Body of pancreas (tissue), 4 donors: ENCODE measurements around the gene RHOBTB3. TPM values are rescaled to one million over a fixed set of nuclear protein-coding genes. Genes with fewer than 3 reads are reported as not detected.
"Not testable (repeated sequence)": the region's sequence is repeated elsewhere in the genome, so short reads cannot be mapped to it uniquely, and the experiment has no call there.

Source experiments
- ATAC-seq: fragments of 150-250 bp; one replicate; pipeline ENCODE4 v1.9.1; 2016
- DNase-seq, 4 donors: peaks; one replicate each; pipeline ENCODE4 v3.0.0-alpha.2; 2019
- H3K27ac ChIP-seq, 4 donors: fragments of 200-600 bp; sonication (generic); 1 replicate in 3 of 4; 2 replicates in 1 of 4; pipeline versions ENCODE4 v1.5.1 to v1.6.1; 2016 to 2019; ENCODE audit warnings: mild to moderate bottlenecking in 1 of 4, mixed read lengths in 1 of 4, moderate library complexity in 1 of 4
- H3K27me3 ChIP-seq, 2 donors: fragments of 200-600 bp; sonication (generic); one replicate each; pipeline ENCODE4 v1.6.0; 2016; ENCODE audit warnings: mild to moderate bottlenecking in 1 of 2
- H3K36me3 ChIP-seq, 2 donors: fragments of 200-600 bp; sonication (generic); replicated peaks in 1 of 2; 2 replicates each; pipeline ENCODE4 v1.5.1; 2016; ENCODE audit warnings: low read depth in 2 of 2; ENCODE audit not compliant: insufficient read depth in 1 of 2
- H3K4me1 ChIP-seq: fragments of 200-600 bp; sonication (generic); one replicate; pipeline ENCODE4 v1.6.0; 2016
- H3K4me3 ChIP-seq, 2 donors: fragments of 200-600 bp; sonication (generic); 1 replicate in 1 of 2; 2 replicates in 1 of 2; pipeline ENCODE4 v1.5.1; 2016 to 2019
- H3K9me3 ChIP-seq, 3 donors: fragments of 200-600 bp; sonication (generic); 1 replicate in 2 of 3; 2 replicates in 1 of 3; pipeline ENCODE4 v1.5.1; 2016
- POLR2A ChIP-seq, 3 donors: fragments of 450-650 bp; IDR thresholded peaks; one replicate each; pipeline ENCODE4 v1.6.1; 2016; ENCODE audit warnings: antibody characterized with exemption in 3 of 3, mild to moderate bottlenecking in 2 of 3
- WGBS, 2 donors: methylation state at CpG; one replicate each; pipeline ENCODE4 v1.1.5; 2017; 5-methylcytosine and 5-hydroxymethylcytosine counted together
- intact Hi-C: fragments of 100-400 bp; cut with DNase I; formaldehyde crosslinking; loops from one replicate; pipeline ENCODE4 v1.15.1; 2023
- total RNA-seq, 2 donors: library from RNA; depleted of rRNA; stranded (reverse); fragments of >200 nt; gene quantifications; one replicate each; pipeline ENCODE4 v1.1.0, GENCODE V29; 2016
- TF ChIP-seq, protein P1 (sequence below), 7 experiments: fragments of 450-650 bp in 4 of 7; fragments of 200-600 bp in 3 of 7; sonication (generic) in 3 of 7; IDR thresholded peaks; one replicate each; pipeline ENCODE4 v1.5.1; 2016 to 2019; ENCODE audit warnings: antibody characterized with exemption in 7 of 7

Gene RHOBTB3
- total RNA-seq, 2 donors from 2014 or later, result 153 to 196 TPM

DNA sequence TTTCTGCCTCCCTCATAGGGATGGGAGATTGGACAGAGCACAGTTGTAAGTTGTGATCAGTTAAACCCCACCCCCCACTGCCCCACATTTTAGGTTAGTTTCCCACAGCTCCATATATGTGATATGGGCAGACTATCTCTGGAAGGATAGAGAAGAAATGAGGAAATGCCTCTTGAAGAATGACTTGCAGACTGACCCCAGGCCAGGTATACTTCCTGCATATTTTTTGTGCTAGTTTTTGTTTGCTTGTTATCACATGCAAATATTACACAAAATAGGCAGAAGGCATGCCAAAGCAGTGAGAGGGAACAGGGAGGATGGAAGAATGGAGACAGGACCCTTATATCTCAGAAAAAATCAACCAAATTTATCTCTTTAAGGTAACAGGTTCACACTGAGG lies 101.5 kb downstream of the RHOBTB3 start:
- ATAC-seq (no peak), DNase-seq (no peak)
- Histone ChIP-seq H3K27me3 (no peaks in the 10 kb centered on the region), H3K36me3 (no peaks in the 10 kb centered on the region), H3K4me3 (no peak overlapping the region), H3K4me1 (peaks cover 35% of the 10 kb centered on the region), H3K9me3 (no peaks in the 10 kb centered on the region), H3K27ac (no peak overlapping the region)
- intact Hi-C loops, result loop anchor here (10.0 kb wide), 1 partner anchor 178 kb away; no protein-coding TSS in a partner anchor
- TF ChIP-seq POLR2A (IDR thresholded peaks at IDR 0.05), result no peak
- TF ChIP-seq, protein P1, sequence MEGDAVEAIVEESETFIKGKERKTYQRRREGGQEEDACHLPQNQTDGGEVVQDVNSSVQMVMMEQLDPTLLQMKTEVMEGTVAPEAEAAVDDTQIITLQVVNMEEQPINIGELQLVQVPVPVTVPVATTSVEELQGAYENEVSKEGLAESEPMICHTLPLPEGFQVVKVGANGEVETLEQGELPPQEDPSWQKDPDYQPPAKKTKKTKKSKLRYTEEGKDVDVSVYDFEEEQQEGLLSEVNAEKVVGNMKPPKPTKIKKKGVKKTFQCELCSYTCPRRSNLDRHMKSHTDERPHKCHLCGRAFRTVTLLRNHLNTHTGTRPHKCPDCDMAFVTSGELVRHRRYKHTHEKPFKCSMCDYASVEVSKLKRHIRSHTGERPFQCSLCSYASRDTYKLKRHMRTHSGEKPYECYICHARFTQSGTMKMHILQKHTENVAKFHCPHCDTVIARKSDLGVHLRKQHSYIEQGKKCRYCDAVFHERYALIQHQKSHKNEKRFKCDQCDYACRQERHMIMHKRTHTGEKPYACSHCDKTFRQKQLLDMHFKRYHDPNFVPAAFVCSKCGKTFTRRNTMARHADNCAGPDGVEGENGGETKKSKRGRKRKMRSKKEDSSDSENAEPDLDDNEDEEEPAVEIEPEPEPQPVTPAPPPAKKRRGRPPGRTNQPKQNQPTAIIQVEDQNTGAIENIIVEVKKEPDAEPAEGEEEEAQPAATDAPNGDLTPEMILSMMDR (IDR thresholded peaks at IDR 0.05), result no peak

DNA sequence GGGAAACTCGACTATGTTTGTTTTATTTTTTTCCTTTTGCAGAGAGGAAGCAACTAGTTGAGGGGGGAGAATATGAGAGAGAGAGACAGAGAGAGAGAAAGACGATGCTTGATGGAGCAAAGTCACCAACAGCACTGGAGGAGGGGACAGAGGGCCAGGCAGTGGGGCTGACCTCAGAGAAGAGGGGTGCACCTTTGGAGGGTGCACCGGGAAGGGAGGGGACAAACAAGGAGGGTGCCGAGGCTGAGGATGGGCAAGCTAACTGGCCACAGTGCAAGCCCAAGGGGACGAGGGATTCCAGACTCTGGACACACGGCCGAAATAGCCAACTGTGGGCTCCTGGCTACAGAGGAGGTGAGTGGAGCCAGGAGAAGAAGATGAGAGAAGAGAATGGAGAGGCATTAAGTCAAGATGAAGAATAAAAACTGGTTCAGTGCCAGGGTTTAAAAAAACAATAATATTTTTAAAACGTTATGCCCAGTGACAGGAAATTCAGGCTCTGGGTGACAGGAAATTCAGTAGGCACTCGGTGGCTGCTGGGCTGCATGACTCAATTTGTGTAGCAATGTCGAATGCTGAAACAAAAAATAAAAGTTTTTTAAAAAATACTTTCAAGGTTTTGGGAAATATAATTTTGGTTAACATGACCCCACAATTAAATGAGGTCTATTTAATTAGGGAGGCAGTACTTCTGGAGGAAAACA lies 104.7 kb downstream of the RHOBTB3 start:
- no peaks in the 10 kb centered on the region for H3K27me3 ChIP-seq
- H3K9me3 ChIP-seq, result no peaks in the 10 kb centered on the region
- H3K36me3 ChIP-seq, result no peaks in the 10 kb centered on the region
- peak overlapping the region; percentile 4 to 97 (median 92) for H3K27ac ChIP-seq
- TF ChIP-seq, protein P1 (IDR thresholded peaks at IDR 0.05), result no peak
- no peak for TF ChIP-seq POLR2A (IDR thresholded peaks at IDR 0.05)
- H3K4me3 ChIP-seq, result no peak overlapping the region
- 40 to 49% methylated on average over 10 of the region's 10 CpGs for WGBS, 2 donors
- peak in 1 of 4 donors; percentile 21 for DNase-seq
- intact Hi-C loops, result loop anchor here (10.0 kb wide), 1 partner anchor 181 kb away; no protein-coding TSS in a partner anchor
- H3K4me1 ChIP-seq, result peaks cover 35% of the 10 kb centered on the region
- no peak for ATAC-seq

DNA sequence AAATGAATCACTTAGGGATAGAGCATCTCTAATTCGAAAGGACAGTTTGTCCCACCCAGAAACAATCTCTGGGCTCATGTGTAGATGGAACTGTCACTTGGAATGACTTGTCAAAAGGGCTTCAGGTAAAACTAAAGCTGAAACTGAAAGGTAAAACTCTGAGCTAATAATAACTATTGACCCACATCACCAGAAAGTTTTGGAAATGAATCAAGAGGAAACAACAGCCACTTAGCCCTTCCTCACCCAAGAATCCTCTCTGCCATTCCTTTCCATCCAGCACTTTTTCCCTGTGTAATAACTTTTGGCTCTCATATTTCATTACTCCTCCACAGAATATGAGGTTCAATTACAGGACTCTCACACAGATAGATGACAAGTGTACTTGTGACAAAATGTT lies 105.4 kb downstream of the RHOBTB3 start:
- WGBS, 2 donors, result 87 to 89% methylated on average over 1 of the region's 1 CpG
- intact Hi-C loops, result loop anchor here (10.0 kb wide), 1 partner anchor 182 kb away; no protein-coding TSS in a partner anchor

DNA sequence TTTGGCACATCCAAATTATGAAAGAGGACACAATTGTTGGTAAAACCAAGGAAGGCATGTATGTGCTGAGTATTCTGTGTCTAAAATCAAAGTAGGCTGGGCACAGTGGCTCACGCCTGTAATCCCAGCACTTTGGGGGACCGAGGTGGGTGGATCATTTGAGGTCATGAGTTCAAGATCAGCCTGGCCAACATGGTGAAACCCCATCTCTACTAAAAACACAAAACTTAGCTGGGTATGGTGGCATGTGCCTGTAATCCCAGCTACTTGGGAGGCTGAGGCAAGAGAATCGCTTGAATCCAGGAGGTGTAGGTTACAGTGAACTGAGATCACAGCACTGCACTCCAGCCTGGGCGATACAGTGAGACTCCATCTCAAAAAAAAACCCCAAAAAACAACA lies 105.8 kb downstream of the RHOBTB3 start:
- peaks cover 35% of the 10 kb centered on the region for H3K4me1 ChIP-seq
- 95 to 98% methylated on average over 4 of the region's 4 CpGs for whole genome bisulfite sequencing, 2 donors

More for the DNA sequence above, 105.4 kb downstream of the RHOBTB3 start:
- TF ChIP-seq, protein P1 (IDR thresholded peaks at IDR 0.05), result no peak
- TF ChIP-seq POLR2A (IDR thresholded peaks at IDR 0.05), result no peak
- no peak for ATAC-seq
- no peaks in the 10 kb centered on the region for H3K27me3 ChIP-seq
- peaks cover 35% of the 10 kb centered on the region for H3K4me1 ChIP-seq
- H3K27ac ChIP-seq, result peak overlapping the region in 3 of 4 donors; percentile 12 to 93 (median 92)
- no peaks in the 10 kb centered on the region for H3K9me3 ChIP-seq
- no peak overlapping the region for H3K4me3 ChIP-seq
- DNase-seq, result no peak
- H3K36me3 ChIP-seq, result no peaks in the 10 kb centered on the region

DNA sequence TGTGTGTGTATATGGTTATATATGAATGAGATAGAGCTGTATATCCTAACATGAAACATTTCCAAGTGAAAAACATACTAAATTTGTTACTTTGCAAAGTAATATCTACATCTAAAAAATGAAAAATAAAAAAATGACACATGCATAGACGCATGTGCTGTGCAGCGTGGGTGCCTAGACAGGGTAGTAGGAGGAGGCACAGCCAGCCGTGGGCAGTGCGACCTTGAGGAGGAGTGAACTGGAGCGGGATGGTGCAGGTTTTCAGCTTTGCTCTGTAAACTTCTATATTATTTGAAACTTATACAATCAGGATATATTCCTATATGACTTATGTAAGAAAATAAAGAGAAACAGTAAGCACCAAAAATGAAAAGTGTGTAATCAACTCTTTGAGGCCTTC lies 106.4 kb downstream of the RHOBTB3 start:
- no peak overlapping the region for H3K4me3 ChIP-seq
- DNase-seq, result no peak
- H3K27me3 ChIP-seq, result no peaks in the 10 kb centered on the region
- H3K27ac ChIP-seq, result no peak overlapping the region
- TF ChIP-seq, protein P1 (IDR thresholded peaks at IDR 0.05), result no peak
- no peak for TF ChIP-seq POLR2A (IDR thresholded peaks at IDR 0.05)
- H3K4me1 ChIP-seq, result peaks cover 35% of the 10 kb centered on the region
- no peak for ATAC-seq
- no peaks in the 10 kb centered on the region for H3K9me3 ChIP-seq
- H3K36me3 ChIP-seq, result no peaks in the 10 kb centered on the region
- 76 to 80% methylated on average over 5 of the region's 5 CpGs for WGBS, 2 donors
- intact Hi-C loops, result loop anchor here (10.0 kb wide), 1 partner anchor 183 kb away; no protein-coding TSS in a partner anchor

More for the DNA sequence above, 105.8 kb downstream of the RHOBTB3 start:
- ATAC-seq, DNase-seq, H3K4me3 ChIP-seq, H3K27me3 ChIP-seq, H3K9me3 ChIP-seq, H3K36me3 ChIP-seq: not testable (repeated sequence)
- peak overlapping the region in 2 of 4 donors; percentile 12 to 92 for H3K27ac ChIP-seq
- intact Hi-C loops, result loop anchor here (10.0 kb wide), 1 partner anchor 182 kb away; no protein-coding TSS in a partner anchor
